Smooth muscle cell (in vitro differentiated cells): ENCODE results near the gene ZNF710. TPM values are rescaled to one million over a fixed set of nuclear protein-coding genes. Genes with fewer than 3 reads are reported as not detected.

Source experiments
- DNase-seq: peaks from one replicate; lab custom pipeline; 2025; ENCODE audit not compliant: unreplicated experiment; lab: John Stamatoyannopoulos, UW
- H2AFZ ChIP-seq: fragments of 200-600 bp; sonication (generic); 2 replicates; pipeline ENCODE4 v1.6.0; 2016; ENCODE audit warnings: antibody characterized with exemption, low read depth, mild to moderate bottlenecking
- H3F3A ChIP-seq: fragments of 200-600 bp; sonication (generic); 2 replicates; pipeline ENCODE4 v1.6.0; 2017; ENCODE audit warnings: antibody characterized with exemption, low read depth
- H3K27ac ChIP-seq: fragments of 200-600 bp; sonication (generic); 2 replicates; pipeline ENCODE4 v1.5.1; 2016; ENCODE audit warnings: low read depth, mild to moderate bottlenecking
- H3K27me3 ChIP-seq: fragments of 200-600 bp; sonication (generic); 2 replicates; pipeline ENCODE4 v1.6.1; 2016; ENCODE audit warnings: low read depth, mild to moderate bottlenecking
- H3K36me3 ChIP-seq: fragments of 200-600 bp; sonication (generic); 2 replicates; pipeline ENCODE4 v1.5.1; 2016; ENCODE audit warnings: low read depth
- H3K4me1 ChIP-seq: fragments of 200-600 bp; sonication (generic); 2 replicates; pipeline ENCODE4 v1.5.1; 2016; ENCODE audit warnings: low read depth
- H3K4me2 ChIP-seq: fragments of 200-600 bp; sonication (generic); 2 replicates; pipeline ENCODE4 v1.6.0; 2016; ENCODE audit warnings: mild to moderate bottlenecking
- H3K4me3 ChIP-seq: fragments of 200-600 bp; sonication (generic); 2 replicates; pipeline ENCODE4 v1.5.1; 2016; ENCODE audit warnings: mild to moderate bottlenecking
- H3K79me2 ChIP-seq: fragments of 200-600 bp; sonication (generic); 2 replicates; pipeline ENCODE4 v1.6.0; 2016; ENCODE audit warnings: low read depth, mild to moderate bottlenecking
- H3K9ac ChIP-seq: fragments of 200-600 bp; sonication (generic); 2 replicates; pipeline ENCODE4 v1.6.0; 2016; ENCODE audit warnings: low read depth
- H3K9me3 ChIP-seq: fragments of 200-600 bp; sonication (generic); replicated peaks from 2 replicates; pipeline ENCODE4 v1.5.1; 2016; ENCODE audit warnings: low read depth
- H4K20me1 ChIP-seq: fragments of 200-600 bp; sonication (generic); 2 replicates; pipeline ENCODE4 v1.6.0; 2016; ENCODE audit warnings: low read depth
- WGBS: methylation state at CpG from one replicate; pipeline ENCODE4 v1.1.7; 2016; ENCODE audit warnings: low lambda C conversion rate; 5-methylcytosine and 5-hydroxymethylcytosine counted together
- polyA plus RNA-seq: library from polyadenylated mRNA; unstranded; fragments of >200 nt; fragmentation: Nextera tagmentation; extraction: Ambion mirVana; gene quantifications from 2 replicates; pipeline ENCODE4 v1.2.1, GENCODE V29; 2016
- total RNA-seq: library from RNA; depleted of rRNA; stranded (reverse); fragments of >200 nt; gene quantifications from 2 replicates; pipeline ENCODE4 v1.2.3, GENCODE V29; 2014
- TF ChIP-seq, protein P1 (sequence below): fragments of 200-600 bp; sonication (generic); IDR thresholded peaks from 2 replicates; pipeline ENCODE4 v1.5.1; 2017; ENCODE audit warnings: borderline replicate concordance, mild to moderate bottlenecking, antibody characterized with exemption; ENCODE audit not compliant: insufficient read depth, poor library complexity, severe bottlenecking

Gene ZNF710
- total and polyA plus RNA-seq, 2 experiments from 2014 or later, result 8.6 to 10.4 TPM

- Histone ChIP-seq H2AFZ (no peak overlapping the region), H3K4me2 (no peak overlapping the region), H3K9me3 (no peaks in the 10 kb centered on the region), H3K36me3 (no peaks in the 10 kb centered on the region), H3K79me2 (peaks cover 9% of the 10 kb centered on the region), H3F3A (no peaks in the 10 kb centered on the region), H3K27ac (no peak overlapping the region), H3K27me3 (no peaks in the 10 kb centered on the region), H4K20me1 (peaks cover 21% of the 10 kb centered on the region), H3K4me3 (no peak overlapping the region), H3K9ac (no peak overlapping the region), H3K4me1 (peaks cover 23% of the 10 kb centered on the region)
- 92% methylated on average over 4 of the region's 4 CpGs for WGBS
- DNase-seq, result no peak
- TF ChIP-seq, protein P1, sequence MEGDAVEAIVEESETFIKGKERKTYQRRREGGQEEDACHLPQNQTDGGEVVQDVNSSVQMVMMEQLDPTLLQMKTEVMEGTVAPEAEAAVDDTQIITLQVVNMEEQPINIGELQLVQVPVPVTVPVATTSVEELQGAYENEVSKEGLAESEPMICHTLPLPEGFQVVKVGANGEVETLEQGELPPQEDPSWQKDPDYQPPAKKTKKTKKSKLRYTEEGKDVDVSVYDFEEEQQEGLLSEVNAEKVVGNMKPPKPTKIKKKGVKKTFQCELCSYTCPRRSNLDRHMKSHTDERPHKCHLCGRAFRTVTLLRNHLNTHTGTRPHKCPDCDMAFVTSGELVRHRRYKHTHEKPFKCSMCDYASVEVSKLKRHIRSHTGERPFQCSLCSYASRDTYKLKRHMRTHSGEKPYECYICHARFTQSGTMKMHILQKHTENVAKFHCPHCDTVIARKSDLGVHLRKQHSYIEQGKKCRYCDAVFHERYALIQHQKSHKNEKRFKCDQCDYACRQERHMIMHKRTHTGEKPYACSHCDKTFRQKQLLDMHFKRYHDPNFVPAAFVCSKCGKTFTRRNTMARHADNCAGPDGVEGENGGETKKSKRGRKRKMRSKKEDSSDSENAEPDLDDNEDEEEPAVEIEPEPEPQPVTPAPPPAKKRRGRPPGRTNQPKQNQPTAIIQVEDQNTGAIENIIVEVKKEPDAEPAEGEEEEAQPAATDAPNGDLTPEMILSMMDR, result no peak
Observed at GRCh38 chr15:90058308-90058707, 57.2 kb downstream of the ZNF710 start.

DNA sequence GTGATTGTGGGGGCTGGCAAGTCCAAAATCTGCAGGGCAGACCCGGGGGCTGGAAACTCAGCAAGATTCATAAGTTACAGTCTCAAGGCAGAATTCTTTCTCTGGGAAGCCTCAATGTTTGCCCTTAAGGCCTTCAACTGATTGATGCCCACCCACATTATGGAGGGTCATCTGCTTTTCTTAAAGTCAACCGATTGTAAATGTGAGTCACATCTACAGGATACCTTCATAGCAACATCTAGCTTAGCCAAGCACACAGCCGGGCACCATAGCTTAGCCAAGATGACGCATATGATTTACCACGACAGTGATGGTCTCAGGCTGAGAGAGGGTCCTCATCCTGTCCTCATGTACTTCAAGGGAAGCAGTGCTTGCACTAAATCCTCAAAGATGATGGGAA is 57.7 kb downstream of the ZNF710 start:
- Histone ChIP-seq H3K4me1 (peaks cover 18% of the 10 kb centered on the region), H3K4me3 (no peak overlapping the region), H3K9ac (no peak overlapping the region), H3K27ac (no peak overlapping the region), H3K9me3 (no peaks in the 10 kb centered on the region), H3K4me2 (no peak overlapping the region), H3K27me3 (no peaks in the 10 kb centered on the region), H2AFZ (no peak overlapping the region), H3K36me3 (no peaks in the 10 kb centered on the region), H3F3A (no peaks in the 10 kb centered on the region), H4K20me1 (peaks cover 18% of the 10 kb centered on the region), H3K79me2 (peaks cover 9% of the 10 kb centered on the region)
- 71% methylated on average over 5 of the region's 5 CpGs for WGBS
- TF ChIP-seq, protein P1, result no peak
- DNase-seq, result no peak

DNA sequence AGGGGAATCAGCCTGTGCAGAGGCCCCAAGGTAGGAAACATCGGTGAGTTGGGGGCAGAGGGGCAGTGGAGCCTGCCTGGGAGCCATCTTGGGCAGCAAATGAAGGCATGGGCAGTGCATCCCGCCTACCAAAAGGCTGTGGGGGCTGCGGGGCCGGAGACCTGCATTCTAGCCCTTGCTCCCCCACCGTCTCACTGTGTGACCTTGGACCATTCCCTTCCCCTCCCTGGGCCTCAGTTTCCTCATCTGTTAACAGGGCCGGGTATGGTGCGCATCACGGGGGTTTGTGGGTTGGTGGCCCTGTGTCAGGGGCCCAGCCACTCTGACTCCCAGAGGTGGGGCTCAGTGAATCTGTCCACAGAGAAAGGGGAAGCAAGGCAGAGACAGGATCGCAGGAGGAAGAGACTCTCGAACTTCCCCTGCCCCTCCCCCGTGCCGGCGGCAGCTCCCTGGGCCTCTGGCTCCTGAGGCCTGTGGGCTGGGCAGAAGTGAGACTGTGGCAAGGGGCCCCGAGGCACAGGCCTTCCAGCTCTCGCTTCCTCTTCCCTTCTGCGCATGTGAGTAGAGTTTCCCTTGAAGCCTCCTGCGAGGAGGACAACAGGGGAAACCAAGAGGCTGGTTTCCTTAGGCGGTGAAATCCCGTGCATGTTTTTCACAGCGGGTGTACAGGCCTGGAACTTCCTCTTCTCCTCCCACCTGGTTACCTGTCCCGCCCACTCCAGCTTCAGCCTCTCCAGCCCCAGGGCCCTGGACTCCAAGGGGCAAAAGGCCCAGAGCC is 58.3 kb downstream of the ZNF710 start:
- no peak for DNase-seq
- Histone ChIP-seq H3K9ac (no peak overlapping the region), H3K4me3 (no peak overlapping the region), H3F3A (no peaks in the 10 kb centered on the region), H3K9me3 (no peaks in the 10 kb centered on the region), H3K4me2 (peak overlapping the region; percentile 16), H3K36me3 (no peaks in the 10 kb centered on the region), H3K79me2 (peaks cover 9% of the 10 kb centered on the region), H3K27ac (no peak overlapping the region), H3K4me1 (peaks cover 18% of the 10 kb centered on the region), H2AFZ (no peak overlapping the region), H3K27me3 (no peaks in the 10 kb centered on the region), H4K20me1 (peaks cover 20% of the 10 kb centered on the region)
- TF ChIP-seq, protein P1, result no peak
- WGBS, result 59% methylated on average over 21 of the region's 21 CpGs

GRCh38 chr15:90060797-90061196 is 59.7 kb downstream of the ZNF710 start:
- H3K9ac ChIP-seq, result no peak overlapping the region
- 80% methylated on average over 3 of the region's 3 CpGs for WGBS

More at GRCh38 chr15:90060797-90061196, 59.7 kb downstream of the ZNF710 start:
- no peaks in the 10 kb centered on the region for H3K27me3 ChIP-seq
- no peaks in the 10 kb centered on the region for H3F3A ChIP-seq
- H3K9me3 ChIP-seq, result no peaks in the 10 kb centered on the region
- no peak for DNase-seq
- H3K4me2 ChIP-seq, result no peak overlapping the region
- H3K4me3 ChIP-seq, result no peak overlapping the region
- H3K79me2 ChIP-seq, result peaks cover 9% of the 10 kb centered on the region
- H2AFZ ChIP-seq, result no peak overlapping the region
- peaks cover 21% of the 10 kb centered on the region for H4K20me1 ChIP-seq
- no peaks in the 10 kb centered on the region for H3K36me3 ChIP-seq
- TF ChIP-seq, protein P1, result no peak
- H3K27ac ChIP-seq, result no peak overlapping the region
- H3K4me1 ChIP-seq, result peaks cover 18% of the 10 kb centered on the region
